ENCODE measurements around the gene ZIC4. TPM values are rescaled to one million over a fixed set of nuclear protein-coding genes. Genes with fewer than 3 reads are reported as not detected.

The ZIC4 gene
- polyA plus RNA-seq, 1 of the 3 experiments (the other 2 are of a cell fraction), result 1.3 TPM

GRCh38 chr3:147393943-147394883 lies 12.1 kb downstream of the ZIC4 start:
- Histone ChIP-seq H3K4me2 (peak overlapping the region; percentile 88), H3K9me2 (no peaks in the 10 kb centered on the region), H3K4me3 (ENCODE audit: low read depth in 2 of 2, low read length in 1 of 2) (peak overlapping the region; percentile 62 to 69), H3K27ac (ENCODE audit: low read depth in 2 of 2, low read length in 1 of 2) (peak overlapping the region; percentile 71 to 83; a peak in 3 of 4 replicates), H3K4me1 (ENCODE audit: control insufficient read depth in 1 of 2, insufficient read depth in 2 of 2, low read depth in 1 of 2, low read length in 1 of 2) (peaks cover 0 to 2% of the 10 kb centered on the region in 2 experiments; a peak in 1 of 4 replicates), H3K27me3 (ENCODE audit: insufficient read depth) (peaks cover 36% of the 10 kb centered on the region; the same call in 1 of the 2 replicates), H3K36me3 (replicated peaks in 1 of 2; ENCODE audit: control insufficient read depth in 1 of 2, insufficient read depth in 2 of 2, low read length in 1 of 2) (no peaks in the 10 kb centered on the region), H4K20me1 (ENCODE audit: insufficient read depth) (no peaks in the 10 kb centered on the region), H3F3A (replicated peaks; ENCODE audit: insufficient read depth) (no peaks in the 10 kb centered on the region), H3K9me3 (no peaks in the 10 kb centered on the region), H2AFZ (ENCODE audit: low read depth) (peak overlapping the region; percentile 78; the same call in 1 of the 2 replicates), H3K79me2 (ENCODE audit: insufficient read depth) (peaks cover 29% of the 10 kb centered on the region; the same call in 1 of the 2 replicates), H3K9ac (peak overlapping the region; percentile 83)
- POLR2A ChIA-PET, result interaction anchor here (0.6 to 2.1 kb wide), 4 partner anchors 15 to 698 kb away, joined by 3 to 6 read pairs (median 4); partner anchors contain the start of gene ZIC1
- 23% methylated on average over 29 of the region's 31 CpGs for WGBS (ENCODE audit: low lambda C conversion rate)
- CTCF ChIA-PET, result interaction anchor here (0.9 to 1.4 kb wide), 3 partner anchors 14 to 223 kb away, joined by 3 to 5 read pairs (median 4); no protein-coding TSS in a partner anchor
- peak; percentile 63 for DNase-seq
- TF ChIP-seq MEF2A (IDR thresholded peaks at IDR 0.05; ENCODE audit: borderline replicate concordance, low read depth) (no peak), TEAD4 (IDR thresholded peaks at IDR 0.05; ENCODE audit: borderline replicate concordance, insufficient read depth) (no peak), GATA2 (CRISPR knock-in tag; IDR thresholded peaks at IDR 0.05) (no peak)

- CTCF ChIA-PET, result interaction anchor here (0.7 to 1.8 kb wide), 6 partner anchors 9 to 1554 kb away, joined by 3 to 10 read pairs (median 4); no protein-coding TSS in a partner anchor
- Histone ChIP-seq H3K27ac (ENCODE audit: low read depth in 2 of 2, low read length in 1 of 2) (peak overlapping the region; percentile 71 to 83), H3K79me2 (ENCODE audit: insufficient read depth) (peaks cover 27% of the 10 kb centered on the region; the same call in 1 of the 2 replicates), H3K9me2 (no peaks in the 10 kb centered on the region), H3F3A (replicated peaks; ENCODE audit: insufficient read depth) (no peaks in the 10 kb centered on the region), H3K4me1 (ENCODE audit: control insufficient read depth in 1 of 2, insufficient read depth in 2 of 2, low read depth in 1 of 2, low read length in 1 of 2) (peaks cover 0 to 2% of the 10 kb centered on the region in 2 experiments; a peak in 1 of 4 replicates), H3K9me3 (no peaks in the 10 kb centered on the region), H3K4me3 (ENCODE audit: low read depth in 2 of 2, low read length in 1 of 2) (peak overlapping the region; percentile 62 to 69), H3K4me2 (peak overlapping the region; percentile 88), H2AFZ (ENCODE audit: low read depth) (peak overlapping the region; percentile 94), H3K36me3 (replicated peaks in 1 of 2; ENCODE audit: control insufficient read depth in 1 of 2, insufficient read depth in 2 of 2, low read length in 1 of 2) (no peaks in the 10 kb centered on the region), H4K20me1 (ENCODE audit: insufficient read depth) (no peaks in the 10 kb centered on the region), H3K27me3 (ENCODE audit: insufficient read depth) (peaks cover 44% of the 10 kb centered on the region; the same call in 1 of the 2 replicates), H3K9ac (peak overlapping the region; percentile 83)
- peak; percentile 88 for DNase-seq
- 19% methylated on average over 20 of the region's 54 CpGs for WGBS (ENCODE audit: low lambda C conversion rate)
- TF ChIP-seq POLR2AphosphoS5 (IDR thresholded peaks at IDR 0.05; ENCODE audit: low read depth, low read length) (peak; percentile 61; the same call in 1 of the 2 replicates), FOXJ3 (CRISPR knock-in tag; IDR thresholded peaks at IDR 0.05) (no peak), FOXM1 (IDR thresholded peaks at IDR 0.05; ENCODE audit: low read depth) (no peak), RFX5 (IDR thresholded peaks at IDR 0.05; ENCODE audit: low read length) (no peak), REST (IDR thresholded peaks at IDR 0.05; ENCODE audit: low read depth, low read length) (no peak), YY1 (IDR thresholded peaks at IDR 0.05; ENCODE audit: low read depth) (peak; percentile 83), RAD21 (IDR thresholded peaks at IDR 0.05; ENCODE audit: low read length) (0 out of 2 replicates have a peak, but pooled peaks have one; percentile 6), CTCF (IDR thresholded peaks at IDR 0.05) (0 out of 2 replicates have a peak, but pooled peaks have one; percentile 9), USF2 (IDR thresholded peaks at IDR 0.05; ENCODE audit: borderline replicate concordance, low read depth, low read length) (no peak)
- POLR2A ChIA-PET, result interaction anchor here (0.6 to 2.1 kb wide), 3 partner anchors 16 to 853 kb away, joined by 4 to 6 read pairs (median 5); partner anchors contain the start of gene ZIC1
These were observed 12.9 kb downstream of the ZIC4 start for GRCh38 chr3:147393261-147393942.
